K562 (cell line): ENCODE data around the gene PON2. TPM values are rescaled to one million over a fixed set of nuclear protein-coding genes. Genes with fewer than 3 reads are reported as not detected.

ENCODE experiments used
- CBFA2T3 ChIP-seq: fragments of 450-650 bp; IDR thresholded peaks from 2 replicates; pipeline ENCODE4 v1.6.1; 2017
- DPF2 ChIP-seq: fragments of 450-650 bp; IDR thresholded peaks from 2 replicates; pipeline ENCODE4 v1.6.1; 2016
- FOXK2 ChIP-seq, 2 experiments: fragments of 450-650 bp; IDR thresholded peaks in 1 of 2; conservative IDR thresholded peaks in 1 of 2; 2 replicates each; pipeline ENCODE4 v1.6.1; 2016; ENCODE audit warnings: low read depth in 2 of 2, mild to moderate bottlenecking in 1 of 2
- FUS ChIP-seq: fragments of 200-400 bp; formaldehyde crosslinking; optimal IDR thresholded peaks from 2 replicates; pipeline ENCODE3; 2017; ENCODE audit warnings: low read depth, low read length
- GATA2 ChIP-seq: sonication (generic); formaldehyde crosslinking; IDR thresholded peaks from 2 replicates; pipeline ENCODE4 v1.4.0; 2020; ENCODE audit warnings: mild to moderate bottlenecking, missing genetic modification reagents
- KLF16 ChIP-seq: IDR thresholded peaks from 2 replicates; pipeline ENCODE4 v1.6.1; 2016; ENCODE audit warnings: antibody characterized with exemption
- MCM5 ChIP-seq: fragments of 450-650 bp; IDR thresholded peaks from 2 replicates; pipeline ENCODE4 v1.6.1; 2016; ENCODE audit warnings: low read depth
- MEIS2 ChIP-seq: fragments of 450-650 bp; IDR thresholded peaks from 2 replicates; pipeline ENCODE4 v1.6.1; 2014; ENCODE audit warnings: mild to moderate bottlenecking; ENCODE audit not compliant: partially characterized antibody
- NCOA4 ChIP-seq: fragments of 450-650 bp; IDR thresholded peaks from 2 replicates; pipeline ENCODE4 v1.6.1; 2018; ENCODE audit warnings: mild to moderate bottlenecking; ENCODE audit not compliant: partially characterized antibody
- NCOR1 ChIP-seq: fragments of 450-650 bp; IDR thresholded peaks from 2 replicates; pipeline ENCODE4 v1.6.1; 2016; ENCODE audit warnings: mild to moderate bottlenecking, moderate library complexity
- NELFE ChIP-seq: IDR thresholded peaks from 2 replicates; pipeline ENCODE4 v1.6.1; 2011; ENCODE audit warnings: mild to moderate bottlenecking; ENCODE audit not compliant: insufficient read depth, insufficient read length
- NFIC ChIP-seq: fragments of 450-650 bp; IDR thresholded peaks from 2 replicates; pipeline ENCODE4 v1.6.1; 2017; ENCODE audit warnings: mild to moderate bottlenecking, inconsistent platforms
- POLR2AphosphoS5 ChIP-seq: IDR thresholded peaks from 2 replicates; pipeline ENCODE4 v1.6.1; 2011; ENCODE audit warnings: mild to moderate bottlenecking, low read depth, low read length, moderate library complexity; ENCODE audit not compliant: control insufficient read depth, insufficient read depth
- RBM22 ChIP-seq: fragments of 200-400 bp; formaldehyde crosslinking; IDR thresholded peaks from 2 replicates; pipeline ENCODE4 v1.6.1; 2018; ENCODE audit warnings: low read length, low read depth; ENCODE audit not compliant: poor library complexity, severe bottlenecking
- SIN3B ChIP-seq: fragments of 450-650 bp; IDR thresholded peaks from 2 replicates; pipeline ENCODE4 v1.6.1; 2017; ENCODE audit warnings: low read depth, mild to moderate bottlenecking, moderate library complexity
- SMARCB1 ChIP-seq: IDR thresholded peaks from 2 replicates; pipeline ENCODE4 v1.6.1; 2011; ENCODE audit warnings: improper control_type of control experiment, low read depth; ENCODE audit not compliant: insufficient read length
- SMARCE1 ChIP-seq: fragments of 450-650 bp; IDR thresholded peaks from 2 replicates; pipeline ENCODE4 v1.7.1; 2016; ENCODE audit warnings: mild to moderate bottlenecking
- TCFL5 ChIP-seq: fragments of 250-450 bp; sonication (Bioruptor Pico); conservative IDR thresholded peaks from 2 replicates; pipeline ENCODE4 v1.6.1; 2021; ENCODE audit warnings: mild to moderate bottlenecking, moderate library complexity, matching md5 sums
- ZFP36 ChIP-seq: fragments of 150-350 bp; IDR thresholded peaks from 2 replicates; pipeline ENCODE4 v1.6.1; 2018; ENCODE audit warnings: low read length, low read depth; ENCODE audit not compliant: partially characterized antibody
- ZNF174 ChIP-seq: fragments of 250-450 bp; sonication (Bioruptor Pico); IDR thresholded peaks from 2 replicates; pipeline ENCODE4 v1.4.0; 2020; ENCODE audit warnings: mild to moderate bottlenecking
- ZNF324 ChIP-seq: fragments of 250-450 bp; sonication (Bioruptor Pico); IDR thresholded peaks from 2 replicates; pipeline ENCODE4 v1.4.0; 2020; ENCODE audit warnings: mild to moderate bottlenecking
- ZNF431 ChIP-seq: sonication (generic); formaldehyde crosslinking; IDR thresholded peaks from 2 replicates; pipeline ENCODE4 v1.8.0; 2022; ENCODE audit warnings: mild to moderate bottlenecking, missing genetic modification reagents
- polyA plus RNA-seq, 8 experiments: library from polyadenylated mRNA; depleted of rRNA in 4 of 8; stranded (reverse) in 5 of 8; unstranded in 3 of 8; fragments of >200 nt; fragmentation: Nextera tagmentation in 2 of 8; fragmentation: Illumina TruSeq in 1 of 8; extraction: Ambion mirVana in 2 of 8; extraction: Trizol in 1 of 8; gene quantifications; 2 replicates each; pipeline versions ENCODE4 v1.2.1 to v1.2.3, GENCODE V29; 2011 to 2014; ENCODE audit warnings: inconsistent platforms in 1 of 8, missing spikeins in 1 of 8
- total RNA-seq, 7 experiments: library from RNA; depleted of rRNA in 6 of 7; stranded (reverse); fragments of >200 nt in 6 of 7; fragmentation: Illumina TruSeq in 2 of 7; extraction: Trizol in 2 of 7; gene quantifications; 2 replicates each; pipeline versions ENCODE4 v1.2.1 to v1.2.3, GENCODE V29; 2011 to 2021; ENCODE audit warnings: low replicate concordance in 1 of 7
- TF ChIP-seq, protein P1 (sequence below): conservative IDR thresholded peaks from 2 replicates; pipeline ENCODE4 v1.6.1; 2011; ENCODE audit warnings: low read depth, mild to moderate bottlenecking, low read length; ENCODE audit not compliant: control insufficient read depth
- TF ChIP-seq, protein P2 (sequence below): fragments of 200-800 bp; sonication (Bioruptor generic); IDR thresholded peaks from 2 replicates; pipeline ENCODE4 v1.6.1; 2016; ENCODE audit warnings: missing genetic modification characterization, missing compliant biosample characterization
- TF ChIP-seq, protein P3 (sequence below): fragments of 250-450 bp; sonication (Bioruptor Pico); IDR thresholded peaks from 2 replicates; pipeline ENCODE4 v1.6.1; 2021; ENCODE audit warnings: mild to moderate bottlenecking

The PON2 gene
- total and polyA plus RNA-seq, 9 of the 15 experiments (the other 6 are each of a cell fraction or from before 2014, with no cell fraction given) = 8.5 to 30.1 (median 21.9) TPM

DNA sequence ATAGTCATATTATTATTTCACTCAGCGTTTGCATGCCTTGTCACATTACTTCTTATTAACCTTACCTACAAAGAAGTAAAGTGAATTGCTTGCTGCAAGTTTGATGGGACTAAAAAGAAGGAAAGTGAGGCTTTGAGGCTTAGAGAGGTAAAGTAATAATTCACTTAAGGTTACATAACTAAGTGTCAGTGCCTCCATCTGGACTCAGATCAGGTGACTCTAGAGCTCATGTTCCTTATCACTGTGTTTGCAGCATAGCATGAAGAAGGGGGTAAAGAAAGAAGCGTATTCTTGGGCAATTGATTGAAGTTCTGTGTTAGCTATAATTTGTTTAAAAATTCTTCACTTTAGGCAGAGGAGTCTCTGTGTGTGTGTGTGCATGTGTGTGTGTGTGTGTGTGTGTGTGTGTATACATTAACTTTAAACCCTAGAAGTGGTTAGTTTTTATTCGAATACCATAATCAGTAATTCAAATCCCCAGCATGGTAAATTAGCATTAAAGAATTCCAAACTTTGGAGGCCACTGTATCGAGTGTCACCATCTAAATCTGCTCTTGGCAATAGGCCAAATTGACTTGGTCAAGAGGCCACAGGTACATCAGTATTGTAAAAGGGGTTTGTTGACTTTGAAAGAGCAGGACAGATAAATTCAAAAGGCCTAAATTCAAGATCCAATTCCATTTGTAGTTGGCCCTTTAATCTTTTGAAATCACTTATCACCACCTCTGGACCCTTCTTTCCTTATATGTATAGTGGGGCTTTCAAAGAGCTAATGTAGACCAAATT is 36.5 kb downstream of the PON2 start (continued):
- TF ChIP-seq, protein P1, sequence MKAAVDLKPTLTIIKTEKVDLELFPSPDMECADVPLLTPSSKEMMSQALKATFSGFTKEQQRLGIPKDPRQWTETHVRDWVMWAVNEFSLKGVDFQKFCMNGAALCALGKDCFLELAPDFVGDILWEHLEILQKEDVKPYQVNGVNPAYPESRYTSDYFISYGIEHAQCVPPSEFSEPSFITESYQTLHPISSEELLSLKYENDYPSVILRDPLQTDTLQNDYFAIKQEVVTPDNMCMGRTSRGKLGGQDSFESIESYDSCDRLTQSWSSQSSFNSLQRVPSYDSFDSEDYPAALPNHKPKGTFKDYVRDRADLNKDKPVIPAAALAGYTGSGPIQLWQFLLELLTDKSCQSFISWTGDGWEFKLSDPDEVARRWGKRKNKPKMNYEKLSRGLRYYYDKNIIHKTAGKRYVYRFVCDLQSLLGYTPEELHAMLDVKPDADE = no peak
- TF ChIP-seq FOXK2 (conservative IDR thresholded peaks at IDR 0.05 in 1 of 2, IDR thresholded peaks at IDR 0.05 in 1 of 2; ENCODE audit: low read depth in 2 of 2) (no peak), CBFA2T3 (peak; percentile 49), MCM5 (no peak), SMARCB1 (no peak), NCOA4 (no peak), KLF16 (no peak), ZNF324 (no peak), MEIS2 (peak; percentile 71), POLR2AphosphoS5 (no peak), DPF2 (0 out of 2 replicates have a peak, but pooled peaks have one; percentile 22), NELFE (no peak), GATA2 (CRISPR knock-in tag) (no peak), FUS (no peak), SMARCE1 (no peak), NCOR1 (0 out of 2 replicates have a peak, but pooled peaks have one; percentile 9), ZFP36 (no peak), RBM22 (no peak), NFIC (peak; percentile 94), SIN3B (no peak), TCFL5 (CRISPR knock-in tag) (no peak), ZNF431 (CRISPR knock-in tag) (no peak), ZNF174 (no peak)
- TF ChIP-seq, protein P2, sequence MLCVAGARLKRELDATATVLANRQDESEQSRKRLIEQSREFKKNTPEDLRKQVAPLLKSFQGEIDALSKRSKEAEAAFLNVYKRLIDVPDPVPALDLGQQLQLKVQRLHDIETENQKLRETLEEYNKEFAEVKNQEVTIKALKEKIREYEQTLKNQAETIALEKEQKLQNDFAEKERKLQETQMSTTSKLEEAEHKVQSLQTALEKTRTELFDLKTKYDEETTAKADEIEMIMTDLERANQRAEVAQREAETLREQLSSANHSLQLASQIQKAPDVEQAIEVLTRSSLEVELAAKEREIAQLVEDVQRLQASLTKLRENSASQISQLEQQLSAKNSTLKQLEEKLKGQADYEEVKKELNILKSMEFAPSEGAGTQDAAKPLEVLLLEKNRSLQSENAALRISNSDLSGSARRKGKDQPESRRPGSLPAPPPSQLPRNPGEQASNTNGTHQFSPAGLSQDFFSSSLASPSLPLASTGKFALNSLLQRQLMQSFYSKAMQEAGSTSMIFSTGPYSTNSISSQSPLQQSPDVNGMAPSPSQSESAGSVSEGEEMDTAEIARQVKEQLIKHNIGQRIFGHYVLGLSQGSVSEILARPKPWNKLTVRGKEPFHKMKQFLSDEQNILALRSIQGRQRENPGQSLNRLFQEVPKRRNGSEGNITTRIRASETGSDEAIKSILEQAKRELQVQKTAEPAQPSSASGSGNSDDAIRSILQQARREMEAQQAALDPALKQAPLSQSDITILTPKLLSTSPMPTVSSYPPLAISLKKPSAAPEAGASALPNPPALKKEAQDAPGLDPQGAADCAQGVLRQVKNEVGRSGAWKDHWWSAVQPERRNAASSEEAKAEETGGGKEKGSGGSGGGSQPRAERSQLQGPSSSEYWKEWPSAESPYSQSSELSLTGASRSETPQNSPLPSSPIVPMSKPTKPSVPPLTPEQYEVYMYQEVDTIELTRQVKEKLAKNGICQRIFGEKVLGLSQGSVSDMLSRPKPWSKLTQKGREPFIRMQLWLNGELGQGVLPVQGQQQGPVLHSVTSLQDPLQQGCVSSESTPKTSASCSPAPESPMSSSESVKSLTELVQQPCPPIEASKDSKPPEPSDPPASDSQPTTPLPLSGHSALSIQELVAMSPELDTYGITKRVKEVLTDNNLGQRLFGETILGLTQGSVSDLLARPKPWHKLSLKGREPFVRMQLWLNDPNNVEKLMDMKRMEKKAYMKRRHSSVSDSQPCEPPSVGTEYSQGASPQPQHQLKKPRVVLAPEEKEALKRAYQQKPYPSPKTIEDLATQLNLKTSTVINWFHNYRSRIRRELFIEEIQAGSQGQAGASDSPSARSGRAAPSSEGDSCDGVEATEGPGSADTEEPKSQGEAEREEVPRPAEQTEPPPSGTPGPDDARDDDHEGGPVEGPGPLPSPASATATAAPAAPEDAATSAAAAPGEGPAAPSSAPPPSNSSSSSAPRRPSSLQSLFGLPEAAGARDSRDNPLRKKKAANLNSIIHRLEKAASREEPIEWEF (CRISPR knock-in tag) = no peak
- TF ChIP-seq, protein P3, sequence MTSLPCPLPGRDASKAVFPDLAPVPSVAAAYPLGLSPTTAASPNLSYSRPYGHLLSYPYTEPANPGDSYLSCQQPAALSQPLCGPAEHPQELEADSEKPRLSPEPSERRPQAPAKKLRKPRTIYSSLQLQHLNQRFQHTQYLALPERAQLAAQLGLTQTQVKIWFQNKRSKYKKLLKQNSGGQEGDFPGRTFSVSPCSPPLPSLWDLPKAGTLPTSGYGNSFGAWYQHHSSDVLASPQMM (CRISPR knock-in tag) = no peak
